Measurements from ENCODE around the gene UBE2F. TPM values are rescaled to one million over a fixed set of nuclear protein-coding genes. Genes with fewer than 3 reads are reported as not detected.

The UBE2F gene
- total RNA-seq, 1 experiment from 2014 or later: 62.1 TPM

DNA sequence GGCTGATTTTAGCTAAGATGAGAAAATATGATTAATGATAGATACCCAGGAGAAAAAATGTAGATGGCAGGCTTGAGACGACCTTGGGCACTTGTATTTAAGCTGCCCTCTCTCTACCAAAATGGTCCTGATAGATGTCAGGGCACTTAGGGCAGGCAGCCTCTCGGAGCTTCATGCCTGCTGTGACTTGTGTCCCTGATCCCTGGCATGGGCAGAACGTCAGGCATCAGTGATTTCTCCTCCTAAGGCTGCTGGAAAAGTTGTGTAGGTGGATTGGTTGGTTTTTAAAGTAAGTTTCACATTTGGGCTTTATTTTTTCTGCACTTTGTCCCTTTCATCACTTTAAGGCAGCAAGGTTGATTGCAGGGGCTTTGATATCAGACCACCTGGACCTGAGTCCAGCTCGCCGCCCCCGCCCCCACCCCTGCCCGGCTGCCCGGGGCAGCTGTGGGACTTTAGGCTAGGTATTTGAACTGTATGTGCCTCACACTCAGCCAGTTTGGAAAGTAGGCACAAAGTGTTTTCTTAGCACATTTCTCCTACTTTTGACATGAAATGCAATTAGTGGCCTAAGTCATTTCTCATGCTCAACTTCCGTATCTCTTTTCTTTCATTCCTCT lies 59.0 kb downstream of the UBE2F start:
- H3K79me2 ChIP-seq (ENCODE audit: insufficient read depth, low read length): peaks cover 2% of the 10 kb centered on the region; the same call in 1 of the 2 replicates
- peaks cover 13 to 31% (median 30%) of the 10 kb centered on the region in 3 experiments; a peak in 6 of 7 replicates for H3K36me3 Mint-ChIP-seq (ENCODE audit: insufficient read depth in 1 of 3, low read depth in 3 of 3)
- WGBS (ENCODE audit: extremely low coverage, insufficient read length, low lambda C conversion rate): no CpG with 5 or more reads among the region's 9 CpGs

More for the DNA sequence above, 59.0 kb downstream of the UBE2F start:
- H2BK120ac ChIP-seq (ENCODE audit: low read depth, low read length, poor library complexity, severe bottlenecking): no peak overlapping the region
- Mint-ChIP-seq H3K4me1 (peaks cover 18 to 20% of the 10 kb centered on the region in 2 experiments), H3K9me3 (no peaks in the 10 kb centered on the region), H3K27me3 (ENCODE audit: low read depth) (no peaks in the 10 kb centered on the region; the same call in 1 of the 2 replicates), H3K27ac (no peak overlapping the region), H3K4me3 (no peak overlapping the region)
- H3K56ac ChIP-seq (ENCODE audit: insufficient read length, low read depth, low read length): no peak overlapping the region
- H3K23me2 ChIP-seq (ENCODE audit: insufficient read length, low read depth, low read length, poor library complexity, severe bottlenecking): no peaks in the 10 kb centered on the region
- no peak overlapping the region for H3T11ph ChIP-seq (ENCODE audit: low read length)
- no peaks in the 10 kb centered on the region for H3K27me3 ChIP-seq (ENCODE audit: insufficient read depth, low read length)
- no peak overlapping the region for H2BK12ac ChIP-seq (ENCODE audit: insufficient read length, low read depth, low read length)
- H3K9ac ChIP-seq (ENCODE audit: extremely low read depth, insufficient read length, low read length): no peak overlapping the region
- H4K8ac ChIP-seq (replicated peaks; ENCODE audit: insufficient read length, low read depth, low read length): no peak overlapping the region
- H2BK20ac ChIP-seq (ENCODE audit: low read depth, low read length, poor library complexity, severe bottlenecking): no peak overlapping the region
- no peak overlapping the region for H2BK5ac ChIP-seq (ENCODE audit: insufficient read length, low read length)
- DNase-seq: no peak
- no peak overlapping the region for H3K23ac ChIP-seq (ENCODE audit: insufficient read length, low read depth, low read length)
- no peak overlapping the region for H3K14ac ChIP-seq (ENCODE audit: insufficient read depth, low read length)
- TF ChIP-seq, protein P1, sequence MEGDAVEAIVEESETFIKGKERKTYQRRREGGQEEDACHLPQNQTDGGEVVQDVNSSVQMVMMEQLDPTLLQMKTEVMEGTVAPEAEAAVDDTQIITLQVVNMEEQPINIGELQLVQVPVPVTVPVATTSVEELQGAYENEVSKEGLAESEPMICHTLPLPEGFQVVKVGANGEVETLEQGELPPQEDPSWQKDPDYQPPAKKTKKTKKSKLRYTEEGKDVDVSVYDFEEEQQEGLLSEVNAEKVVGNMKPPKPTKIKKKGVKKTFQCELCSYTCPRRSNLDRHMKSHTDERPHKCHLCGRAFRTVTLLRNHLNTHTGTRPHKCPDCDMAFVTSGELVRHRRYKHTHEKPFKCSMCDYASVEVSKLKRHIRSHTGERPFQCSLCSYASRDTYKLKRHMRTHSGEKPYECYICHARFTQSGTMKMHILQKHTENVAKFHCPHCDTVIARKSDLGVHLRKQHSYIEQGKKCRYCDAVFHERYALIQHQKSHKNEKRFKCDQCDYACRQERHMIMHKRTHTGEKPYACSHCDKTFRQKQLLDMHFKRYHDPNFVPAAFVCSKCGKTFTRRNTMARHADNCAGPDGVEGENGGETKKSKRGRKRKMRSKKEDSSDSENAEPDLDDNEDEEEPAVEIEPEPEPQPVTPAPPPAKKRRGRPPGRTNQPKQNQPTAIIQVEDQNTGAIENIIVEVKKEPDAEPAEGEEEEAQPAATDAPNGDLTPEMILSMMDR (conservative IDR thresholded peaks at IDR 0.05): no peak
- no peaks in the 10 kb centered on the region; the same call in 1 of the 2 replicates for H3K4me1 ChIP-seq (ENCODE audit: insufficient read depth, low read length)
- no peaks in the 10 kb centered on the region for H3K9me3 ChIP-seq (ENCODE audit: control insufficient read depth, low read depth, low read length)
- no peak overlapping the region for H3K27ac ChIP-seq (ENCODE audit: insufficient read length, low read depth, low read length)
- no peak overlapping the region for H2BK15ac ChIP-seq (ENCODE audit: low read depth, low read length)
- no peak overlapping the region for H2AFZ ChIP-seq (ENCODE audit: low read length)
- no peak overlapping the region for H3K4ac ChIP-seq (ENCODE audit: low read depth, low read length)
- H4K91ac ChIP-seq (ENCODE audit: insufficient read length, low read depth, low read length): no peak overlapping the region
- H3K18ac ChIP-seq (ENCODE audit: insufficient read length, low read depth, low read length): no peak overlapping the region
- no peak overlapping the region for H3K4me2 ChIP-seq (ENCODE audit: insufficient read depth, insufficient read length, low read length)
- H3K79me1 ChIP-seq (ENCODE audit: insufficient read depth, low read depth, low read length, poor library complexity, severe bottlenecking): no peaks in the 10 kb centered on the region
- no peak overlapping the region for H2AK5ac ChIP-seq (ENCODE audit: insufficient read length, low read length)
- no peak overlapping the region for H4K5ac ChIP-seq (ENCODE audit: insufficient read length, low read depth, low read length)
- no peaks in the 10 kb centered on the region for H4K20me1 ChIP-seq (ENCODE audit: control insufficient read depth, insufficient read depth, insufficient read length)

All from H9 (cell line).